HG02885 (cell line): ENCODE measurements around the gene TECTB.

Experiments used
- ATAC-seq: cut with Tn5 transposase; IDR thresholded peaks from one replicate; pipeline ENCODE4 v1.9.1; 2021; ENCODE audit warnings: mild to moderate bottlenecking; ENCODE audit not compliant: unreplicated experiment, poor library complexity

TECTB gene

DNA sequence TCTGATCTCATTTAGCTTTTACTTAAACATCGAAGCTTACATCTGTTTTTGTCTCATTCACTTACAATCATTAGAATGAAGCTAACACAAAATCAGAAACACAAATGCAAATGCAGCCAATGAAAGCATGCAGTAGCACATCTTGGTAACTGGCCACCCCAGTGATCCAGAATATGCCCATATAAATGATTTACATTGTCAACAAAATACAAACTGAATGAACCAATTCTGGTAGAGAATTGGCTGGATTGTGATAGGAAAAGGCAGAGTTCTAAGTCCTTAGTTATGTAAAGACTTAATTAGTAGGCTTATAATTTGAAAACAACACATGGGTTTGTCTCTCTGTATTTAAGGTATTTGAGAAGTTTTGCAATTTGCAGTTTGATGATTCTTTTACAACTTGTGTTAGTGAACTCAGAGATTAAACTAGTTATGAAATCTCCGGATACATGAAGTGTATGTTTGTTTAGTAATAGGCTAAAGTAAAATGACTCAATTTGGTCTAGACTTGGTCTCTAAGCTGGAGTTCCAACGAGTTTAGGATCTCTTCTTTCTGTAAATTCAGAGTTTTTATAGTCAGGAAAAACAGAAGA lies 21.2 kb downstream of the TECTB start:
- ATAC-seq: no peak

DNA sequence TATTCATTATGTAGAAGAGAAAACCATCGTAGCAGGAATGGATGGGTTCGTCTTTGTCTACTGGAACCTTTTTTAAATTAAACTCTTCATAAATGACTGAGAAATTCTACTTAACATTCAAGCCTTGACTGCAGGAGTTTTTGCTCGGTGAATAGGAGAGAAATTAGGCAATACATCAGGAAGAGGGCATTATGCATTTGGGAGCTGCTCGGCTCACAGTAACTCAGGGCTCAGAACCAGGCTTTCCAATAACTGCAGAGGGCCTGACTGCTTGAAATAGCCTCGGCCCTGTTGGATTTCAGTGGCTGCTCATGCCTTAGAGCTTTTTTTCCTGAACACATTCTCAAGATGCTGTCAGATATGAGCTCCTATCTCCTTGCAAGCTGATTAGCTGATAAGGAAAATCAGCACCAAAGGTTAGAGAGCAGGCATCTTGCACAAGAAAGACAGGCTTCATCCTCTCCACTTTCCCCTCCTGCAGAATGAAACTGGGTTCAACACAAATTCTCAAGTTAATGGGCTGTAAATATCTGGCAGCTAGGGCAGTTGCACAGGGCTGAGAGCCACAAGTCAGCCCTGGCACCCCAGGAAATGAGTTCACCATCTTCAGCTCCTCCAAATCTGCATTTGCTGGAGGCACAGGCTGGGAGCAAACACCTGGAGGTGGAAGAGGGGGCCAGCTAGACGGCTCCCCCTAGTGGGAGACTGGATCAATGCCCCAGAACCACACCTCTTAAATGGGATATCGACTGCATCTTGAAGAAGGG lies 24.3 kb downstream of the TECTB start:
- peak; percentile 77 for ATAC-seq

DNA sequence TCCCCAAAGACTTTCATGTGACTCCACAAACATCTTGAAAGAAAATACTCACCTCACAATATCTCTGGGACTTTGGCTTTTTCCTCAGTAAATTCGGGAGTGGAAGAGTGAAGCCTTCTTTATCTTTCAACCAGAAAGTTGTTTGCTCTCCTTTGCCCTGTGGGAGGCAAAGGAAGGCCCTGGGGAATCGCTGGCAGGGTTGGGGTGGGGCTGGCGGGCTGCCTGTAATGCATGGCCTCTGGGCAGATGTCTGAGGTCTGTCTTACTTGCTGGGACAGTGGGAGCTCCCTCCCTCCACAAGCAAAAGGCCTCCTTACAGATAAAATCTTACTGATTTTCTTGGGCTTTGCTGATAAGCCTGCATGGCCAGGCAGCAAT lies 24.9 kb downstream of the TECTB start:
- no peak for ATAC-seq

DNA sequence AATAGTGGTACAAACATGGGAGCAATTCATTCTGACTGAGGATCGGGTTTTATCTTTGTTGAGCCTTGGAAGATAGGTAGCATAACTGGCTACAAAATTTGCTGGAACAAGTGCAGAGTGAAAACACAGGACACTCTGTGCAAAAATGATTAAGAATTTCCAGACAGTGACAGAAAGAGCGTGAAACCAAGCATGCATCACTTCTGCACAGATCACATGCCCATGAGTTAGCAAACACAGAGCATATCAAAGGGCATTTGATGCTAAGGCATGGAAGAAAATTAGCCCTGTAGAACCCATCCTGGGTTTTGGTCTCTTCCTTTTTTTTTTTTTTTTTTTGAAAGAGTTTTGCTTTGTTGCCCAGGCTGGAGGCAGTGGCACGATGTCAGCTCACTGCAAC lies 28.3 kb downstream of the TECTB start:
- ATAC-seq: no peak

DNA sequence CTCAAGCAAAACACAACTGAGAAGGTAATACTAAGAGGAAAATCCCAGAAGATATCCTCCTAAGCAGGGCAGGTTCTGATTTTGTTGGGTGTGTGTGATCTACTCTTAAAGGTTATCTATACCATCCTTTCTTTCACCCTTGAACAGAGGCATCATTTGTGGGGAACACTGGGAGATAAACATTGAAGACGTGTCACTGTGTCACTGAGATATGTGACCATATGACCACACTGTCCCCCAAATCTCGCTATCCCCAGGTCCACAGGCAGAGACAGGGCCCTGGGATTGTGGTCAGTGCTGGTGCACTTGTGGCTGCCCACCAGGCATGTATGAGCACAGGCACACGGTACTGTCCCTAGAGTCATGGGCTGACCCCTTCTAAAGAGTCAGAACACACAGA lies 30.0 kb downstream of the TECTB start:
- ATAC-seq: no peak

DNA sequence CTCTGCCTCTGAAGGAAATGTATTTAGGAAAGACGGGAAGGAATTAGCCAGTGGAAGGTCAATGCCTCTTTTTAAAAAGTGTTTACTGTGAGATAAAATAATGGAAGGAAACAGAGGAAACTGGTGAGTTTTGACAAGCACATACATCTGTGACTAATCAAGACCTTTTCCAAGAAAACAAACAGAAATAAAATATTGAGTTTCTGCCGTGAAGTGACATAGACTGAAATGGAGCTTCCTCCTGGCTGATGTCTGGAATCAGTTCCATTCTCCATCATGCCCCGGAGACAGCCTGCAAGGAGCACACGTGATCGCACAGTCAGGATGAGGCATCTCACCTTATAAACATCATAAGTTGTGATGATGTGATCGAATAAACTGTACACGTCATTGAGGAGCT lies 30.7 kb downstream of the TECTB start:
- ATAC-seq: no peak

DNA sequence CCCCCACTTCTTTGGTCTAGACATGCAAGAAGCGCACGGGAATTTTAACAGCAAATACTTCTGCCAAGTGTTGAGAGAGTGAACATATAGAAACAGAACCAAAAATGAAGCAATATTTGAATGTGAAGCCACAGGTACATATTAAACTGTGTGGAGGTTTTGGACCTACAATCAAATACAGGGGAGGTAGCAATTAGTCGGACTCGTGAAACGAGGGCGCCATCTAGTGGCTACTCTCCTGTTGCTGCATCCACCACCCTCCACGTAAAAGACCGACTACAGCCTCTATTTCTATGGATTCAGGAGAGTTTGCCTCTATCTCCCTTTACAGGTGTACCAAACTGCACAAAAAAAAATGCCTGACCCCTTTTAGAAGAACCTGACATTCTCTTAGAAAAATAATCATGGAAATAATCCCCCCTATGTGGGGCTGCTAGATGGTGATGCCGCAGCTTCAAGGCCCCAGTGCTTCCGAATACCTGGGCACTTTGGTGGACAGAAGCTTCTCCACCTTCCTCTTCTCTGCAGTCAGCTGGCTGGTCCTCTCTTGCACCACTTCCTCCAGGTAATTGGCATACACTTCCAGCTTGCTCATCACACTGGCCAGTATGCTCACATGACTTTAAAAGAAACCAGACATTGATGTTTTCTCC lies 31.7 kb downstream of the TECTB start:
- peak; percentile 82 for ATAC-seq

DNA sequence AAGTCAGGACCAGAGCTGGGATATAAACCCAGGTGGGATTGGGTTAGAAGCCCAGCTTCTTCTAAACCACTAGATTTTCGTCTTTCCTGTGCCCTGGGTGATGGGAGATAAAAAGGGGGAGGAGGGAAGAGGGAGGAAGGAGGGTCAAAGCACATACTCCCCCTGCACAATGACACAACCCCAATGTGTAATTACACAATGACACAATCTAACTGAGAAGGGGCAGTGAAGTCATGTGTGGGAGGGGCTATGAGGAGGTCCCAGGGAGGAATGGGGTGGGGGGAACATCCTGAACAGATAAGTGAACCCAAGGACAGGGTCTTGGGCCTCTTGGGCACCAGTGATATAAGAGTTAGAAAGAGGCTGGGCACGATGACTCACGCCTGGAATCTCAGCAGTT lies 44.5 kb downstream of the TECTB start:
- ATAC-seq: no peak

DNA sequence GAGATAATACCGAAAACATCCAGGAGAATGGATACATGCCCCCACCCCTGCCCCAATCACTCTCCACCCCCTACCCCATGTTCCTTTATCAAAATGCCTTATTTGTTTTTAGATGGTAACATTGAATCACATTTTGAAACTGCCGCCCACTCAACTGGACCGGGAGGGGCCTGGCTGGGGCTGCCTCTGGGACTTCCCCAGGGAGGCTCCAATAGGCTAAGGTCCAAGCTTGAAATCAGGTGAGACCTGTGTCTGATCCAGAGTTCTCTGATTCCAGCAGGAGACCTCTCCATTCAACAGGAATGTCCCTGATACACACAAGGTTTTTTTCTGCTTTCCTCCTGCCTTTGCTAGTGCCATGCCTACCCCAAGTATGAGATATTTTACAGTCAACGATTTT lies 47.0 kb downstream of the TECTB start:
- peak; percentile 71 for ATAC-seq

DNA sequence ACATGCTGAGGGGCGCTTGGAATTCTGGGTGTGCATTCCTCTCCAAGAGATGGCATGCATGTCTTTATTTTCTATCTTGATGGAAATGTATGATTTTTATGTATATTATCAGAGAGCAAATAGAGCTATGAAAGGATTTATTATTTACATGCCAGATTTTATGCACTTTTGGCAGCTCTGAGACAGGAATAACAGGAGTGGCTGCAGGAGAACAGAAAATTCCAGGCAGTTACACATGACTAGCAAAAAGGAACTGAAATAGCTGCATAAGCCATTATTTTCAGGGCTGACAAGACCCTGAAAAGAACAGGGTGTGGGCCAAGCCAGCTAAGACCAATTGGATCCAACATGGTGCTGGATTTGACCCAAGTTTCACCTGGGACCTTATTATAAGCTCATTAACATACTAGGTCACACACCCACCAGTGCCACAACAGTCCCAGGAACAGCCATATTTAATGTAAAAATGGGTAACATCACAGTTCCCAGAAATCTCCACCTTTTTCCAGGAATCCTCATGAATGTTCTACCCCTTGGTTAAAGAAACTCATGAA lies 47.5 kb downstream of the TECTB start:
- ATAC-seq: no peak

DNA sequence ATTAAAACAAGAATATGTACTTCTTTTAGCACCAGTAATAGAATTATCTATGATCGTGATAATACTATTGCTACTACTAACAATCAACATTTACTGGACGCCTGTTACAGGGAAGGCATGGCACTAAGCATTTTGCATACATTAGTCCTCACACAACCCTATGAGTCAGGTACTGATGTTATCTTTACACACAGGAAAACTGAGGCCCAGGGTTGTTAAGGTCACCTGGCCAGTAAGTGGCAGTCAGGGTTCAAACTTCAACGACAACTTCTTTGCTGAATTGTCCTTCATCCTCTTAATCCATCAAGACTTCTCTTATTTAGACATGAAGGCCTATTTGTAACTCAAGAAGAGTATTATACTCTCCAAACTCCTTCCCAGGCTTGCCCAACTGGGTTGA lies 48.8 kb downstream of the TECTB start:
- ATAC-seq: no peak

DNA sequence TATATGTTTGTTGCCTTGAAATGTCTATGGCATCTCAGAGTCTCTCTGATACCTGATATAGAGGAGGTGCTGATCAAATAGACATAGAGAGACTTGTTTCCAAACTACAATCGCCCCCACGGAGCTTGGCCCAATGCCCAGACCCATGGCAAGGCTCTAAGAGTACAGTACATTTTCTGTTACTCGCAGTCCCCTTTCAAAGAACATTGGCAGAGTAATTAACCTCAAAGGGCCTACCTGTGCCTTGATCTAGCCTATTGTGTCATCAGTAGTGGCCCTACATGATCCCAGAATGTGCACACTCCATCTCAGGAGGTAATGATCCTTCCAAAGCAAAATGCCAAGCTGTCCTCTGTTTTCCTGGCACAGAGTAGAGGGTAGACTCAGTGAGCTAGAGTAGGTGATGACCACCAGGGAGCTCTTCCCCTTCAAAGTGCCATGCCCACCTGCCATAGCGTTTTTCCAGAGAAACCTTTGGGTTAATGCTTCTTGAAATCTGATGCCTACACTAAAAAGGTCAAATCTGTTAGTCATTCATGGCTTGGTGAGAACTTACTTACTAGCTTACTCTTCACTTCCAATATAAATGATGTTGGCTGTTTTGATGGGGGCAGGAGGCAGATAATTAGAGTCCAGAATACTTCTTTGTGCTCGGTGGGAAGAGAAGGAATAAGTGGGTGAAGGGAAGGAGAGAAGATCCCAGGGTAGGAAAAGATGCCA lies 49.5 kb downstream of the TECTB start:
- ATAC-seq: no peak

DNA sequence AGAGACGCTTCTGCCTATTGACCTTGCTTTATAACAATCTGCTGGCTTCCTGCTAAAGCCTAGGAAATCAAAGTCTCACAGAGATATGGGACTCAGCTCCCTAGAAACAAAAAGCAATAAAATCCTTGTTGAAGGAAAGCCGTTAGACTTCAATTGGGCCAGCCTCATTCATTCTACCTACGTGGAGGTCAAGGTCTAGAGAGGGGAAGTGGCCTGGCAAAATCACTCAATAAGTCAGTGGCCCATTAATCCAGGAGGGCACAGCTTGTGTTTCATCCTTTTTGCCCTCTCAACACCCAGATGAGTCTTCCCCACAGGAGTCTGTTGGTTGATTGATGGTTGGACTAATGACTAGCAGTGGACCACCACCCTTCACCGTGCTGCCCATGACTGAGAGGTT lies 50.3 kb downstream of the TECTB start:
- no peak for ATAC-seq

DNA sequence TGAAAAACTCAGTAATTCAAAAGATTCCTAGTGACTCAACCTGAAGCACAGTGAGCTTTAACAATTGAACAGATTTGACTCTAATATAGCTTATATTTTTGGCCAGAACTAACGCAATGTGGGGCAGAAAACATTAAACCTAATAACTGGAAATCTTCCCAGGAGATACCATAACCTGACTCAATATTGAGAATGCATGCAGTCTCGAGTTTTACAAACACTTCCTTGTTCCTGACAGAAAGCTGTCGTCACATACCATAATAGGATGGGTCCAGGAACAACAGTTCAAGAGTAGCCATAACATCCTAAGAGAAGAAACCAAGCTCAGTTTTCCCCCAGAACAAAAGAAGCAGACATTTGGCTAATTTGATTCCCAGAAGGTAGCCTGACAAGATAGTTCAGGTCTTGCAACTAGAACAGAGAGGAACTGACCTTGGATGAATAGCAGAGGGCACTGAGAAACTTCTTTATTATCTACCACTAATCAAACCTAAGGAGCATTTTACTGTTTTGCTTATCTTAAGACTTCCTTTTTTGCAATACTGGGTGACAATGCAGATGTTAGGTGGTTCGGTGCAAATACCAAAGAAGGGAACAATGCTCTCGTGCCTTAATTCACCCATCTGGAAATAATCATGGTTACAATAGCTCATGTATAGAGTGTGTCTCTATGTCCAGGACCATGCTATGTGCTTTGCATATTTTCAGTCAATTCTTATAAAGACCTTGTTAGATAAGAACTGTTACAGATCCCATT lies 52.1 kb downstream of the TECTB start:
- no peak for ATAC-seq

DNA sequence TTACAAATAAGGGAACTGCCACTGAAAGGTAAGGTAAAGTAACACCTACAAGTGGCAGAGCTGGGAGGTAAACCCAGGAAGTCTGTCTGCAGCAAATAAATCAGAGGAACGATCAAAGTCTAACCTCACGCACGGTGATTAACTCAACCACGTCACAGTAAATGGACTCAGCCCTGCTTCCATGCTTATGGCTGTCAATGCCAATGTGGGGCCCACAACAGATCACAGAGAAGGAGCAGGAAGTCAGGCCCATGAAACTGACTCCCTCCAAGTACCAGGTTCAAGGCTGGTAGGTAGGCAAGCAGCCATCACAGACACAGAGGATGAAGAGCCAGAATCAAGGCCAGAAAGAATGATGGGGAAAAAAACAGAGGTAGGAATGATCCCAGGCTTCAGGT lies 52.7 kb downstream of the TECTB start:
- no peak for ATAC-seq

DNA sequence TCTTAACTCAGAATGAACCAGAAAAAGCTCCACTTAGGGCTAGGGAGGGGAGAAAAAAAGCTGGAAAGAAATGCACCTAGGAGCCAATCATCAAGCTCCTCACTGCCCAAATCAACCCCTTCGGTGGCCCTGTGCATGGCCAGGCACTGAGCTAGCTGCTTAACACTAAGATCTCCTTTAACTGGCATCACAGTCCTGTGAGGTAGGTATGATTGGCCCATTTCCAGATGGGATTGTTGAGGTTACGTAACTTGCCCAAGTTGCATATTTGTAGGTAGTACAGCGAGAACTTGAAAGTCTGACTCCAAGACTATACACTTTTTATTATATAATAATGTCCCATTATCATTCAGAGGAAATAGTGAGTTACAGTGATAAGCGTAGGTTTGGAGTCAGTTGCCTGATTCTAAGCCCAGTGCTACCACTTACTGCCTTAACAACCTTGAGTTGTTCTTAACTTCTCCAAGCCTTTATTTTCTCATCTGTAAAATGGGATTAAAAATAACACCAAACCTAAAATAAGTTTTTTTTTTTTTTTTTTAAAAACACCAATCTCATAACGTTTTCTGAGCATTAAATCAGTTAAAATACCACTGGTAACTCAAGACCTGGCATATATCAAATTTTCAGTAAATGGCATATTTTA lies 53.5 kb downstream of the TECTB start:
- no peak for ATAC-seq

DNA sequence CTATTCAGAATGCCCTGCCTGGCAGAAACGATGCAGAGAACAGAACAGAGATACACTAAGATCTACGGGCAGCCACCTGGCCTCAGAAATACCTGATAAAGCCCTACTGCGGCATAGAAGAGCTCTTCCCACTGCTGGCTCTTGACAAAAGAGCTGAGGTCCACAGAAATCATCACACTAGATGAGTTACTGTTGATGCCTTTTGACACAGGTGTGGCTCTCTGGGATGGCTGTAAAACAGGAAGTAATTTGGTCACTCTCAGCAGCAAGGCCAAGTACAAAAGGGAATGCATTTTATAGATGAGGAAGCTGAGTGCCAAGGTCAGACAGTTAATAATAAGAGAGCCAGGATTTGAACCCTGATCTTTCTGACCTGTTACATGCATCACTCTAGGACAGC lies 55.8 kb downstream of the TECTB start:
- no peak for ATAC-seq

DNA sequence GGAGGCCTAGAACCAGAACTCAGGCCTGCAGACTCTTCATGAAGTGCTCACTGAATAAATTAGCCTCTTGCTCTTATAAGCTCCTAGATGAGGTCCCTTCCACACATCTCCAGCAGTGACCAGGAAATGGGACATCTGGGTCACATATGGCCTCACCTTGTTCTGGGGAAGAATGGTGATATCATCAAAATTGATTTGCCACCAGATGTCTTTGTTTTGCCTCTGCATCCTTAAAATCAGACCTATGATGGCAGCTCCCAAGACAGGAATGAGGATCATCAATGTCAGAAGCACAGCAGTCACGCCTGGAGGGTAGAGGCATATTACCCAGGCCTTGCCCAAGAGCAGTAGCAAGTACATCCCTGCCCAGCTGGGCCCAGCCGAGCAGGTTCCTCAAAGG lies 57.4 kb downstream of the TECTB start:
- ATAC-seq: no peak

DNA sequence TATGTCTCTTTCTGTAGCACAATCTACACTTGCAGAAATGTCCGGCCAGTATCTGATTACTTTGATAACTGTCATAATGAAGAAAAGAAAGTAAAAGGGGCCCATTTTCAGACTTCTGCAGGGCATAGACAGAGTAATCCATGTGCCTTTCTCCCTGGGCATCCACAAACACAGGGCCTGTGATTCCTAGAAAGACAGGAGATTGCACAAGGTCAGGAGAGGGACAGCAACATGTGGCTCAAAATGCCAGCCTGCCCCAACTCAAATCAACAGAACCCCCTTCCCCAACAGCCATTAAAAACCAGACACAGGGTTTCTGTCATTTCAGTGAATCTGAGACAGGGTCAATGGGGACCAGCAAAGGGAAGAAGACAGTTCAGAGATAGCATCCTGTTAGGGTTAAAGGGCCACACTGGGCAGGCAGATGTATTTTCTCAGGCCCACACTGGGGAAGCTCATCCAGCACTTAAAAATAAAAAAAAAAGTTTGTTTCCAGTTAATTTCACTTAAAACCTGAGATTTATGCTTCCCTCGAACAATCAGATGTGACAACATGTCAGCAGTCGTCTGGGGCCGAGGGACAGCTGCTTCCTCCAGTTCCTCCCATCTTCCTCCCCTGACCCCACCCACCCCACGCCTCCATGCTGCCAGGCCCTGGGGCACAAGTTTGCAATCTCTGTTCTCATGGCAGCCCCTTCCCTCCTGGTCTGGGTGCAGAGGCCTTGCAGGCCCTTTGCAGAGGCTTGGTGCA lies 60.0 kb downstream of the TECTB start:
- ATAC-seq: no peak
